ENCODE data around the gene RAB3IL1.

Gene RAB3IL1

GRCh38 chr11:61888590-61888989 is 28.8 kb downstream of the RAB3IL1 start:
- Histone ChIP-seq H3K36me3 (ENCODE audit: insufficient read depth, low read length) (no peaks in the 10 kb centered on the region), H3K4me3 (ENCODE audit: low read length, poor library complexity, severe bottlenecking) (no peak overlapping the region), H3K79me2 (ENCODE audit: insufficient read depth, low read length) (0 out of 2 replicates have a peak, but pooled peaks cover 4% of the 10 kb centered on the region), H3K27me3 (ENCODE audit: insufficient read depth, low read length, poor library complexity, severe bottlenecking) (no peaks in the 10 kb centered on the region), H3K4me2 (ENCODE audit: low read depth, low read length, poor library complexity, severe bottlenecking) (no peak overlapping the region), H2AFZ (ENCODE audit: low read length) (no peak overlapping the region), H3K9me2 (replicated peaks; ENCODE audit: low read depth, low read length) (no peaks in the 10 kb centered on the region), H3K9me3 (ENCODE audit: insufficient read depth, low read depth, low read length) (no peaks in the 10 kb centered on the region), H3K9ac (ENCODE audit: low read depth, low read length, poor library complexity, severe bottlenecking) (no peak overlapping the region), H3K4me1 (ENCODE audit: insufficient read depth, low read length, poor library complexity, severe bottlenecking) (peaks cover 24% of the 10 kb centered on the region), H4K20me1 (ENCODE audit: insufficient read depth, low read length, poor library complexity, severe bottlenecking) (peaks cover 5% of the 10 kb centered on the region), H3F3A (ENCODE audit: low read depth) (peaks cover 3% of the 10 kb centered on the region; the same call in 1 of the 2 replicates)
- no peak for TF ChIP-seq EZH2phosphoT487 (IDR thresholded peaks at IDR 0.05; ENCODE audit: borderline replicate concordance)

- Histone ChIP-seq H3K9ac (ENCODE audit: low read depth, low read length, poor library complexity, severe bottlenecking) (no peak overlapping the region), H2AFZ (ENCODE audit: low read length) (no peak overlapping the region), H3K27me3 (ENCODE audit: insufficient read depth, low read length, poor library complexity, severe bottlenecking) (no peaks in the 10 kb centered on the region), H3K79me2 (ENCODE audit: insufficient read depth, low read length) (0 out of 2 replicates have a peak, but pooled peaks cover 4% of the 10 kb centered on the region), H3K4me1 (ENCODE audit: insufficient read depth, low read length, poor library complexity, severe bottlenecking) (peaks cover 24% of the 10 kb centered on the region), H3K9me3 (ENCODE audit: insufficient read depth, low read depth, low read length) (no peaks in the 10 kb centered on the region), H4K20me1 (ENCODE audit: insufficient read depth, low read length, poor library complexity, severe bottlenecking) (peaks cover 5% of the 10 kb centered on the region), H3K36me3 (ENCODE audit: insufficient read depth, low read length) (no peaks in the 10 kb centered on the region), H3K4me2 (ENCODE audit: low read depth, low read length, poor library complexity, severe bottlenecking) (no peak overlapping the region), H3K4me3 (ENCODE audit: low read length, poor library complexity, severe bottlenecking) (no peak overlapping the region), H3F3A (ENCODE audit: low read depth) (peaks cover 3% of the 10 kb centered on the region; the same call in 1 of the 2 replicates), H3K9me2 (replicated peaks; ENCODE audit: low read depth, low read length) (no peaks in the 10 kb centered on the region)
- TF ChIP-seq EZH2phosphoT487 (IDR thresholded peaks at IDR 0.05; ENCODE audit: borderline replicate concordance), result no peak
- TF ChIP-seq CTCF (conservative IDR thresholded peaks at IDR 0.05; ENCODE audit: low read length), result no peak
Observed at GRCh38 chr11:61887839-61888494, 29.4 kb downstream of the RAB3IL1 start.

- H2AFZ ChIP-seq (ENCODE audit: low read length), result no peak overlapping the region
- no peaks in the 10 kb centered on the region for H3K36me3 ChIP-seq (ENCODE audit: insufficient read depth, low read length)
- peaks cover 5% of the 10 kb centered on the region for H4K20me1 ChIP-seq (ENCODE audit: insufficient read depth, low read length, poor library complexity, severe bottlenecking)
- H3K4me3 ChIP-seq (ENCODE audit: low read length, poor library complexity, severe bottlenecking), result no peak overlapping the region
- no peak overlapping the region for H3K9ac ChIP-seq (ENCODE audit: low read depth, low read length, poor library complexity, severe bottlenecking)
- H3K79me2 ChIP-seq (ENCODE audit: insufficient read depth, low read length), result 0 out of 2 replicates have a peak, but pooled peaks cover 4% of the 10 kb centered on the region
- H3K4me1 ChIP-seq (ENCODE audit: insufficient read depth, low read length, poor library complexity, severe bottlenecking), result peaks cover 20% of the 10 kb centered on the region
- no peaks in the 10 kb centered on the region for H3K27me3 ChIP-seq (ENCODE audit: insufficient read depth, low read length, poor library complexity, severe bottlenecking)
- H3K9me2 ChIP-seq (replicated peaks; ENCODE audit: low read depth, low read length), result no peaks in the 10 kb centered on the region
- no peak for TF ChIP-seq CTCF (conservative IDR thresholded peaks at IDR 0.05; ENCODE audit: low read length)
- TF ChIP-seq EZH2phosphoT487 (IDR thresholded peaks at IDR 0.05; ENCODE audit: borderline replicate concordance), result no peak
- H3K4me2 ChIP-seq (ENCODE audit: low read depth, low read length, poor library complexity, severe bottlenecking), result no peak overlapping the region
- H3K9me3 ChIP-seq (ENCODE audit: insufficient read depth, low read depth, low read length), result no peaks in the 10 kb centered on the region
- no peaks in the 10 kb centered on the region for H3F3A ChIP-seq (ENCODE audit: low read depth)
Observed at GRCh38 chr11:61886643-61887042, 30.7 kb downstream of the RAB3IL1 start.
